ENCODE data around the gene UFSP1. TPM values are rescaled to one million over a fixed set of nuclear protein-coding genes. Genes with fewer than 3 reads are reported as not detected.
"Not testable (repeated sequence)": the region's sequence is repeated elsewhere in the genome, so short reads cannot be mapped to it uniquely, and the experiment has no call there.

UFSP1 gene
- total RNA-seq, 1 donor from 2014 or later: 2.9 TPM

DNA sequence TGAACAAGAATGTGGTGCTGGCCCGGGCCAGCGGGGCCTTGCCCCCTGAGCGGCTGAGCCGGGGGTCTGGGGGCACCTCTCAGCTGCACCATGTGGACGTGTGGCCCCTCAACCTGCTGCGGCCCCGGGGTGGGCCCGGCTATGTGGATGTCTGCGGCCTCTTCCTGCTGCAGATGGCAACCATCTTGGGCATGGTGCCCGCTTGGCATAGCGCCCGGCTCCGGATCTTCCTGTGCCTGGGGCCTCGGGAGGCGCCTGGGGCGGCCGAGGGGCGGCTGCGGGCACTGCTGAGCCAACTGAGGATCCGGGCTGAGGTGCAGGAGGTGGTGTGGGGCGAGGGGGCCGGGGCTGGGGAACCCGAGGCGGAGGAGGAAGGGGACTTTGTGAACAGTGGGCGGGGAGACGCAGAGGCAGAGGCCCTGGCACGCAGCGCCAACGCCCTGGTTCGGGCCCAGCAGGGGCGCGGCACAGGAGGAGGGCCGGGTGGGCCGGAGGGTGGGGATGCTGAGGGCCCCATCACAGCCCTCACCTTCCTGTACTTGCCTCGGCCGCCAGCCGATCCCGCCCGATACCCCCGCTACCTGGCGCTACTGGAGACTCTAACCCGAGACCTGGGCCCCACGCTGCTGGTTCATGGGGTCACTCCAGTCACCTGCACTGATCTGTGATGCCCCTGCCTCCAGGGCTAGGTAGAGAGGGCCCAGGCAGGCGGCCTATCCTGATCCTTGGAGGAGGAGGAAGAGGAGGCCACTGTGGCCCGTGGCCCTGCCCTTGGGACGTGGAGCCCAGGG, 23.4 kb downstream of the UFSP1 start:
- intact Hi-C loops (cut with DNase I): no loop called here
- DNase-seq (ENCODE audit: low spot score): peak; percentile 91
- peak; percentile 16 for ATAC-seq

DNA sequence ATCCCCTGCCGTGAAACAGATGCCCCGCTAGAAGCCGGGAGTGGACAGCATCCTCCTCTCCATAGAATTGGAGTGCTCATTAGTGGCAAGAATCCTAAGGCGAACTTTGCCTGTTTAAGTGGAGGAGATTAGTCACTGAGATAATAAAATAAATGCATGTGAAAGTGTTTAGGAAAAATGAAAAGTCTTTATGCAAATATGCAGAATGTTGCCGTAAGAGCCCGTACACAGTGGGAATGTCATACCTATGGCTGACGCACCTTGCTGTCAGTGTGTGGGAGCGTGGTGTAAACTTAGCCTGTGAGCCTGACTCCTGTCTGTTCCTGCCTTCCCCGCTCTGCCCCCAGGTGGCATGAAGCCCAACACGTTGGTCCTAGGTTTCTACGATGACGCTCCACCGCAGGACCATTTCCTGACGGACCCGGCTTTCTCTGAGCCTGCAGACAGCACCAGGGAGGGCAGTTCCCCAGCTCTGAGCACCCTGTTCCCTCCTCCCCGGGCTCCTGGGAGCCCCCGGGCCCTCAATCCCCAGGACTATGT, 24.1 kb downstream of the UFSP1 start:
- DNase-seq (ENCODE audit: low spot score) (no peak), ATAC-seq (no peak)
- intact Hi-C loops (cut with DNase I): no loop called here

DNA sequence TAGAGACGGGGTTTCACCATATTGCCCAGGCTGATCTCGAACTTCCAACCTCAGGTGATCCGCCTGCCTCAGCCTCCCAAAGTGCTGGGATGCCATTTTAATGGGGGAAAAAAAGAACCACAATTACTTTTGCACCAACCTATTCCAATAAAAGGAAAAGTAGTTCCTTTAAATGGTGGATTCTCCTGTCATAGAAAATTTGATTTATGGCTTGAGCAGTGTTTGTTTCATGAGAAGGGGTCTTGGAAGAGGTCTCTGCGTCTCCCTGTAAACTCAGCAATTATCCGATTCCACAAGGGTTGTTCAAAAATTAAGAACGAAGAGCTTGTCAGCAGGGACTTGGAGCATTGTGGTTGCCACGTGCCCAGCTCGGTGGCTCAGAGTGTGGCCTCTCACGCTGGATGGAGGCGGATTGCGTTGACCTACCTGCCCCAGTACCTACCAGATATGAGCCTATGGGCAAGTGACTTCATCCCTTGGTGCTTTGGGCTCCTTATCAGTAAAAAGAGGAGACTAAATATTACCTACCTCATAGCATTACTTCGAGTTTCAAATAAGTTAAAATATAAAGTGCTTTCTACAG, 25.2 kb downstream of the UFSP1 start:
- DNase-seq (ENCODE audit: low spot score) (no peak), ATAC-seq (no peak)
- intact Hi-C loops (cut with DNase I): no loop called here

DNA sequence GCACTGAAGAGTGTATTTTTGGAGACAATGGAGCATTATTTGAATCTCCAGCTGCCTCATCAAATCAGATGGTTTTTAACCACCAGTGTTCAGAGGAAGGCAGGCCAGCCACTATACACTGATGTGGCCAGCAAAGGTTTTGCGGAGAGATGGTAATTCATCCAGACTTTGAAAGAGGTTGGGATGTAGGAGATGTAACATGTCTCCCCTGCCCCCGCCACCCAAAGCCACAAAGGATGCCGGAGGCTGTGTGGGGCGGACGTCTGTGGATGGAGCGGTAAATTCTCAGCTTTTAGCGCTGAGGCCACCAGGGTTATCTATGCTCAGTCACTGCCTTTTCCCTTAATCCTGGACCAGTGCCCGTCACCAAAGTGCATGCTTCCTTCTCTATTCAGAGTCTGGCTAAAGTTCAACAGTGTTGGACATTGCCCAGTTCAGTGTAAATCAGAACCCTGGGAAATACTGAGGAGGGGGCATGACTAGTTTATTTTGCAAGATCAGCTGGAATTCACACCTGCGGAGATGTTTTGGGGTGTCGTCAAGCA, 26.0 kb downstream of the UFSP1 start:
- intact Hi-C loops (cut with DNase I): no loop called here
- ATAC-seq: no peak

DNA sequence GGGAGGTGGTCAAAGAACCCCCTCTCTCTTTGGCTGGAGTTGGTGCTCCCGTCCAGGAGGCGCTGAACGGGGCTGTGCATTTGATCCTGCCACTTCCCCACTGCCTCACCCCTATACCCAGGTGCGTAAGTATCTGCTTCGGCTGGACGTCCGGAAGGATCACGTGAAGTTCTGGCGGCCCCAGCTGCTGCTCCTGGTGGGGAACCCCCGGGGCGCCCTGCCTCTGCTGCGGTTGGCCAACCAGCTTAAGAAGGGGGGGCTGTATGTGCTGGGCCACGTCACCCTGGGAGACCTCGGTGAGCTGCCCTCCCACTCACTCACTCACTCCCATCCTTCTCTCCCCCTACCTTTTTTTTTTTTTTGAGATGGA, 27.9 kb downstream of the UFSP1 start:
- DNase-seq (ENCODE audit: low spot score) (no peak), ATAC-seq (no peak)
- intact Hi-C loops (cut with DNase I): no loop called here

More for the DNA sequence above, 26.0 kb downstream of the UFSP1 start:
- DNase-seq (ENCODE audit: low spot score): no peak

DNA sequence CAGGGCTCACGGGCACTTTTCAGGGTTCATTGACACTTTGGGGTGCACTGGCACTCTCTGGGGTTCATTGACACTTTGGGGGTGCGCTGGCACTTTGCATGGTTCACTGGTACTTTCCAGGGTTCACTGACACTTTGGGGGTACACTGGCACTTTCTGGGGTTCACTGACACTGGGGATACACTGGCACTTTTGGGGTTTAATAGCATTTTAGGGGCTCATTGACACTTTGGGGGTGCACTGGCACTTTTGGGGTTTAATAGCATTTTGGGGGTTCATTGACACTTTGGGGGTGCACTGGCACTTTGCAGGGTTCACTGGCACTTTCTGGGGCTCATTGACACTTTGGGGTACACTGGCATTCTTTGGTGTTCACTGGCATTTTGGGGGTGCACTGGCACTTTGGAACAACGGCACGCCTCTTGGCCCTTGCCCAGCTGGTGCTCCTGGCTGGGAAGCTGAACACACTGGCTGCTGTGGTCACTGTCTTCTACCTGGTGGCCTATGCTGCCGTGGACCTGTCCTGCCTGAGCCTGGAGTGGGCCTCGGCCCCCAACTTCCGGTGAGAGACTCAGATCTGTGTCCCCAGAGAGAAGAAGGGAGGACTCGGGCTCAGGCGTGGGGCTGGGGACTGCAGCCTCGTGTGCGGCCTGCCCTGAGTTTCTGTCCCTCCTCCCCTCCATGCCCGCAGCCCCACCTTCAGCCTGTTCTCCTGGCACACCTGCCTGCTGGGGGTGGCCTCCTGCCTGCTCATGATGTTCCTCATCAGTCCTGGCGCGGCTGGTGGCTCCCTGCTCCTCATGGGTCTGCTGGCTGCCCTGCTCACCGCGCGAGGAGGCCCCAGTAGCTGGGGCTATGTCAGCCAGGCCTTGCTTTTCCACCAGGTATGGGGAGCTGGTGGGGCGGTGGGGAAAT, 28.6 kb downstream of the UFSP1 start:
- intact Hi-C loops (cut with DNase I): no loop called here

DNA sequence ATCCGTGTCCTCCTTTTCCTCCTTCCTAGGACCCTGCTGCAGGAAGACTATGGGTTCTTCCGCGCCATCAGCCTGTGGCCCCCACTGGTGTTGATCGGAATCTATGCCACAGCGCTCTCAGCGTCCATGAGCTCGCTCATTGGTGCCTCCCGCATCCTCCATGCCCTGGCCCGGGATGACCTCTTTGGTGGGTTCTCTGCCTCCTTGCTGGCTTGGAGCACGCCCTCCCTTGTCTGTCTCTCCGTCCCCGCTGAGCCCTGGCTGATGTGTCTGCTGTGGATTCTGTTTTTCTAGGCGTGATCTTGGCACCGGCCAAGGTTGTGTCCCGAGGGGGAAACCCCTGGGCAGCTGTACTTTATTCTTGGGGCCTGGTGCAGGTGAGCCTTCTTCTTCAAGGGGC, 29.7 kb downstream of the UFSP1 start:
- ATAC-seq (no peak), DNase-seq (ENCODE audit: low spot score) (no peak)
- intact Hi-C loops (cut with DNase I): no loop called here

More for the DNA sequence above, 28.6 kb downstream of the UFSP1 start:
- no peak for DNase-seq (ENCODE audit: low spot score)
- ATAC-seq: no peak

DNA sequence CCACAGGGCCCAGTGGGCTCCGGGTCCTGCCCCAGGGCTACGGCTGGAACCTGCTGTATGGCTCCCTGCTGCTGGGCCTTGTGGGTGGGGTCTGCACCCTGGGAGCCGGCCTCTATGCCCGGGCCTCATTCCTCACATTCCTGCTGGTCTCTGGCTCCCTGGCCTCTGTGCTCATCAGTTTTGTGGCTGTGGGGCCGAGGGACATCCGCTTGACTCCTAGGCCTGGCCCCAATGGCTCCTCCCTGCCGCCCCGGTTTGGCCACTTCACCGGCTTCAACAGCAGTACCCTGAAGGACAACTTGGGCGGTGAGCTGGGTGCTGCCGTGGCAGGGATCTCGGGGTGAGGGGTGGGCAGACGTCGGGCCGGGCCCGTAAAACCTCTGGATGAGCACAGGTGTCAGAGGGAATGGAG, 32.6 kb downstream of the UFSP1 start:
- intact Hi-C loops (cut with DNase I): no loop called here
- no peak for ATAC-seq
- DNase-seq (ENCODE audit: low spot score): no peak

DNA sequence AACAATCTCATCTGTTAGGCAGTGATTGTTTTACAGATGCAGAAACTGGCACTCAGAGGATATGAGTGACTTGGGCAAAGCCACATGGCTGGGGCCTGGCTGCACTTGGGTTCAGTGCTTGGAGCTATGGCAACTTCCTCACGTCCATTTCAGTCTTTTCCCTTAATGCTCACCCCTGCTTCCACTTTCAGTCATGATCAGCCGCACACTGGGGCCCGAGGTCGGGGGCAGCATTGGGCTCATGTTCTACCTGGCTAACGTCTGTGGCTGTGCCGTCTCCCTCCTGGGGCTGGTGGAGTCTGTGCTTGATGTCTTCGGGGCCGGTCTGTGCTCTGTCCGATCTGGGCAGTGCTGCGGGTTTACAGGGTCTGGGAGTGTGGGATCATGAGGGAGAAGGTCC, 34.0 kb downstream of the UFSP1 start:
- intact Hi-C loops (cut with DNase I): no loop called here
- no peak for DNase-seq (ENCODE audit: low spot score)
- no peak for ATAC-seq

DNA sequence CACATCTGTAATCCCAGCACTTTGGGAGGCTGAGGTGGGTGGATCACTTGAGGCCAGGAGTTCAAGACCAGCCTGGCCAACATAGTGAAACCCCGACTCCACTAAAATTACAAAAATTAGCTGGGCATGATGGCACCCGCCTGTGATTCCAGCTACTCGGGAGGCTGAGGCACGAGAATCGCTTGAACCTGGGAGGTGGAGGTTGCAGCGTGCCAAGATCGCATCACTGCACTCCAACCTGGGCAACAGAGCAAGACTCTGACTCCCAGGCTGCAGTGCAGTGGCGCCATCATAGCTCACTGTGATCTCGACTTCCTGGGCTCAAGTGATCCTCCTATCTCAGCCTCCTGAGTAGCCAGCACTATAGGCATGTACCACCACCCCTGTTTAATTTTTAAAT, 34.6 kb downstream of the UFSP1 start:
- intact Hi-C loops (cut with DNase I): loop anchor here (5.0 kb wide), 1 partner anchor 58 kb away; no protein-coding TSS in a partner anchor
- ATAC-seq; DNase-seq (ENCODE audit: low spot score): not testable (repeated sequence)

DNA sequence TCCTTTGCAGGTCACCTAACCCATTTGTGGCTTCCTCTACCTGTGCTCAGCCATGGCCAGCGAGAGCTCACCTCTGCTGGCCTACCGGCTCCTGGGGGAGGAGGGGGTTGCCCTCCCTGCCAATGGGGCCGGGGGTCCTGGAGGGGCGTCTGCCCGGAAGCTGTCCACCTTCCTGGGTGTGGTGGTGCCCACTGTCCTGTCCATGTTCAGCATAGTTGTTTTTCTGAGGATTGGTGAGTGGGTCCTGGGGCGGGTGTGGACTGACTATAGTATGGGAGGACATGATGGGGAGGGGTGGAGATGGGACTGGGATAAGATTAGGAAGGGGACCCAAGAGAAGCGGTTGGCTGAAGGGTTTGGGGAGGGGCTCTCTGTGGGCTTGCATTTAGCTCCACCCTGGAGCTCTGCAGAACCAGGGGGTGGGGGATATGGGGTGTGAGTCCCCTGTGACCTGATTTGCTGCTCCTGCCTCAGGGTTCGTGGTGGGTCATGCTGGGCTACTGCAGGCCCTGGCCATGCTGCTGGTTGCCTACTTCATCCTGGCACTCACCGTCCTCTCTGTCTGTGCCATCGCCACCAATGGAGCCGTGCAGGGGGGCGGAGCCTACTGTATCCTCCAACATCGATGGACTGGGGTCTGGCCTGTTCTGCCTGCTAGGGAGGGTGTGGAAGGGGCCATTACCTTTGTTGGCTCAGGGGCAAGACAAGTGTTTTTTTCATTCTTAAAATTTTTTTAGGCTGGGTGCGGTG, 35.2 kb downstream of the UFSP1 start:
- no peak for ATAC-seq
- intact Hi-C loops (cut with DNase I): loop anchor here (5.0 kb wide), 1 partner anchor 57 kb away; no protein-coding TSS in a partner anchor
- no peak for DNase-seq (ENCODE audit: low spot score)

DNA sequence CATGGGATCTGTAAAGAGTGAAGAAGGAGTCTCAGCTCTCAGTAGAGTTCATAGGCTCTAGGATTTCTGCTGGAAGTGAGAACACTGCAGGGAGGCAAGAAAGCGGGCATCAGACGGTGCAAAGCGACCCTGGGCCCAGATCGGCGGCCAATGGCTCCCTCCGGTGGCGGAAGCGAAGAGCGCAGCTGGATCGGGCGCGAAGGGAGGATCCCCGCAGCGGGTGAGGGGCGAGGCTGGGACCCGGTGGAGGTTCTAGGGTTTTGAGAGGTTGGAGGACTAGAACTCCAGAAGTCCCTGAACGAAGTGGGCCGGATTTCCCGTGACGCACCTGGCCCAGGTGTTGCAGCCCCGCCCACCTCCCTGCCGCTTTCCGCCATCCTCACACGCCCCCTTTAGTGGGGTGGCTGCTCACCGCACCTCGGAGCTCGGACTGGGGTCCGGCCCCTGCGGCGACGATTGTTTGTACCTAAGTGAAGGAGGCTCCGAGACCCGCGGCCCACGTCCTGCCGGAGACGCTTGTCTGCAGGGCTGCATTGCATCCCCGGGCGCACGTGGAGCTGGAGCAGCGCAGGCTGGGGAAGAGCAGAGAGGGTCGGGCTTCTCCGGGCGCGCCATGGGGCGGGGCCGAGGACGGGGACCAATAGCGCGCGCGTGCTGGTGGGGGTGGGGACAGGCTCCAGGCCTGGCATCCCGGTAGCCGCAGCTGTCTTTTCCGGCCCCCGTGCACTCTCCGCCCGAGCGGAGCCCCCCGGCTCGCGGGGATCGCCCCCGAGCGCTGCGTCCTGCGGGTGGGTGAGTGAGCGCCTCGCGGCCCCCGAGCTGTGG, 37.3 kb downstream of the UFSP1 start, which contains the start of gene SLC12A9:
TSS of gene SLC12A9 (plus strand) at position 666 of the 825 bp plus-strand sequence. CDS start 1,485 bp downstream, outside the sequence.
- peak; percentile 99 for ATAC-seq
- intact Hi-C loops (cut with DNase I): loop anchor here (5.0 kb wide), 1 partner anchor 55 kb away; no protein-coding TSS in a partner anchor
- DNase-seq (ENCODE audit: low spot score): peak; percentile 94

DNA sequence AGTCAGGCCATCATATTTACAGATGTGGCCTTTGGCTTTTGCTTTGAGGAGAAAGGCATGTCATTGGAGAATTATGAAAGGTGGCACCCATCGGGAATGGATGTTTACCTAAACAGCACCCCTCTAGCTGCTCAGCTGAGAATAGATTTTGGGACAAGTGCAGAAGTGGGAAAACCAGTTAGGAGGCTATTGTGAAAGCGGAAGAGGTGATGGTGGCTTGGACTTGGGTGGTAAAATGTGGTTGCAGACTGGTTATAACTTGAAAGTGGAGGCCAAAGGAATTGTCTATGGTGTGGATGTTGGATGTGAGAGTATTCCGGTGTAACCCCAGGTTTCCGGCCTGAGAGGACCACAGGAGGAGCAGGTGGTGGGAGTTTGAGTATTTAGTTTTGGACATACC, 42.2 kb downstream of the UFSP1 start:
- no peak for DNase-seq (ENCODE audit: low spot score)
- intact Hi-C loops (cut with DNase I): no loop called here
- ATAC-seq: no peak

DNA sequence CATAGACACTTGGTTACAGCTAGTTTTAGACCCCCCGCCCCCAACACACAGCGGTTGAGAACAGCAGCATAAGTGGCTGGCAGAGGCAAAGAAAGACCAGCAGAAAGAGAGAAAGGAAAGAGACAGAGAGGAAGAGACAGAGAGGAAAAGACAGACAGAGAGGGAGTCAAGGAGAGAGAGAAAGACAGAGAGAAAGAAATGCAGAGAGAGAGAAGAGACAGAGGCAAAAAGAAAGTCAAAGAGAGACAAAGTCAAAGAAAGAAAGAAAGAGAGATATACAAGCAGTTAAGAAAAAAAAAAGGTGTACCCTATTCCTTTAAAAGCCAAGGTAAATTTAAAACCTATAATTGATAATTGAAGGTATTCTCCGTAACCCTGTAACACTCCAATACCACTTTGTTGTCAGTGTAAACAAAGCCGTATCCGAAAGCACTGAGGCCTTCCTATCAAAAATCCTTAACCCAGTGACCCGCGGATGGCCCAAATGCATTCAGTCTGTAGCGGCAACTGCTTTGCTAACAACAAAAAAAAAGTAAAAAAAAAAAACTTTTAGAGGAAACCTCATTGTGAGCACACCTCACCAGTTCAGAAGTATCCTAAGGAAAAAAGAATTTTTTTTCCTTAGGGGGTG, 48.9 kb downstream of the UFSP1 start:
- no peak for ATAC-seq
- no peak for DNase-seq (ENCODE audit: low spot score)
- intact Hi-C loops (cut with DNase I): no loop called here

DNA sequence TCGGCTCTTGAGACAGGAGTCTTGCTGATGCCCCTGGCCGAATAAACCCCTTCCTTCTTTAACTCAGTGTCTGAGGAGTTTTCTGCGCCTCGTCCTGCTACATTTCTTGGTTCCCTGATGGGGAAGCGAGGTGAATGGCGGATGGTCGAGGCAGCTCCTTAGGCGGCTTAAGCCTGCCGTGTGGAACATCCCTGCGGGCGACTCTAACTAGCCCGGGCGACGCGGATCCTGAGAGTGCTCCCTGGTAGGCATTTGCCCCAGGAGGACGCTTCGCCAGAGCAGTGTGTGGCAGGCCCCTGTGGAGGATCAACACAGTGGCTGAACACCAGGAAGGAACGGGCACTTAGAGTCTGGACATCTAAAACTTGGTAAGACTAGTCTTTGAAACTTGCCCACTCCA, 50.2 kb downstream of the UFSP1 start:
- ATAC-seq: no peak
- intact Hi-C loops (cut with DNase I): no loop called here
- no peak for DNase-seq (ENCODE audit: low spot score)
